ENCODE measurements around the gene SLC10A7.

SLC10A7 gene

DNA sequence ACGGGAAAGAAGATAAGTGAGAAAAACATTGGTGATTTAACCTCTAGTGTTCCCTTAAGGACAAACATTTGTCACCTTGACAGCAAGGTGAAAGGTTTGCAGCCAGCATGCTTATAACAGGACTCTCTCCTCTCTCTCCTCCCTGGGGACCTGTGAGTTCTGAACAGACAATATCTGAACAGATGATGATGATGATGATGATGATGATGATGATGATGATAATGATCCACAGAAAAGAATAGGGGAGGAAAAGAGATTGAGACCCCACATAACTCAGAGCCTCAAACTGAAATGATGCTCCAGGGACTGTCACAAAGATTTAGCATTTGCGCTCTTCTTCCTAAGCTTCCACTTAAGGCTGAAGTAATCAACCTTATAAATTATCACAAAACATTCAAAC is 103.9 kb downstream of the SLC10A7 start:
- Histone ChIP-seq H3K9me3 (no peaks in the 10 kb centered on the region), H3K9ac (no peak overlapping the region), H3K27me3 (no peaks in the 10 kb centered on the region), H3K4me2 (no peak overlapping the region), H3K4me1 (no peaks in the 10 kb centered on the region), H3K4me3 (no peak overlapping the region), H4K20me1 (no peaks in the 10 kb centered on the region), H3K27ac (no peak overlapping the region), H3K36me3 (no peaks in the 10 kb centered on the region)
- TF ChIP-seq Cebpa-rat (IDR thresholded peaks at IDR 0.05) = no peak

DNA sequence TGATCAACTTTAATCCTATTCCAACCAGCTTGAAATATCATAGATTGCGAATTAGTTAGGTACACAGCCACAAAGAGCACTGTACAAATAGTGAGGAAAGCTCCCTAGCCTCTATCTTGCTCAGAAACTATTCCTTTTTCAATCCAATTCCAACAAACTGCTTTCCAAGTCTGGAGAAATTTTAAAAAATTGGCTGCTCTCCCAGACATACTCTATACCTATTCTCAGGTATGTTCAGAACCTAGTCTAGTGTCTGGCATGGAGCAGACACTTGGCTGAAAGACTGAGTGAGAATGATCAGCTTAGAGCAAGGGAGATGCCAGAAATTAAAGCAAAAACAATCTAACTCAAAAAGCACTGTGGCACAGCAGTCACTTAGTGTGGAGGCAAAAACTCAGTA is 105.9 kb downstream of the SLC10A7 start:
- Histone ChIP-seq H3K9me3 (no peaks in the 10 kb centered on the region), H3K4me2 (no peak overlapping the region), H3K9ac (no peak overlapping the region), H4K20me1 (no peaks in the 10 kb centered on the region), H3K4me3 (no peak overlapping the region), H3K36me3 (no peaks in the 10 kb centered on the region), H3K27ac (no peak overlapping the region), H3K4me1 (no peaks in the 10 kb centered on the region), H3K27me3 (no peaks in the 10 kb centered on the region)
- TF ChIP-seq Cebpa-rat (IDR thresholded peaks at IDR 0.05) = no peak

DNA sequence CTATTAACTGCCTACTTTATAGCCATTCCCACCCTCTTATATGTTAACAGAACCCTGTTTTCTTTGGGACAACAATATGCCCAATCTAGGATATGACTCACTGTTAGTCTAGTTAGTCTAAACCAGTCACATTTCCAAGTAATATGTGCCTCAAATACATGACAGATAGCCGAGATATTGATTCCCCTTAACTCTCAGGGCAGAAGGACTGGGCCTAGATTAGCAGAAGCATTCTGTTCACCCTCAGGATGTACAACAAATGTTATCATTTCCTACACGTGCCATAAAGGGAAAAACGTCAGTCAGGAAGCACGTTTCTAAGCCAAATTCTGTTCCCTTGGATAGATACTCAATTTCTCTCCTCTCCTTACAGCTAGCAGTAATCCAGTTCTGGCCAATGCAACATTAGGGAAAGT is 114.1 kb downstream of the SLC10A7 start:
- TF ChIP-seq Cebpa-rat (IDR thresholded peaks at IDR 0.05) = no peak
- Histone ChIP-seq H3K4me1 (no peaks in the 10 kb centered on the region), H3K27me3 (no peaks in the 10 kb centered on the region), H3K36me3 (no peaks in the 10 kb centered on the region), H3K9ac (no peak overlapping the region), H4K20me1 (no peaks in the 10 kb centered on the region), H3K4me2 (no peak overlapping the region), H3K4me3 (no peak overlapping the region), H3K27ac (no peak overlapping the region), H3K9me3 (no peaks in the 10 kb centered on the region)

DNA sequence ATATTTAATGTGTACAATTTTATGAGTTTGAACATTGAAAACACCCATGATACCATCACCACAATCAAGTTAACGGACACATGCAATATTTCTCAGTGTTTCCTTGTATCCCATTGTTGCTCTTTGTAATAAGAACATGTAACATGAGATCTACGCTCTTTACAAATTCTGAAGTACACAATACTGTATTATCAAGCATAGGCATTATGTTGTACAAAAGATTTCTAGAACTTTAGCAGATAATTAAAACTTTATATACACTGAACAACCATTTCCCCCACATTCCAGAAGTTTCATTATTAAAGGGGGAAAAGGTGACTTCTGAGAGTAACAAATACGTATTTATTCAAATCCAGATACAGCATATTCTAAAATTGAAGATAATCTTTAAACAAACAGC is 114.5 kb downstream of the SLC10A7 start:
- Histone ChIP-seq H3K9ac (no peak overlapping the region), H3K4me2 (no peak overlapping the region), H3K4me1 (no peaks in the 10 kb centered on the region), H3K27me3 (no peaks in the 10 kb centered on the region), H3K9me3 (no peaks in the 10 kb centered on the region), H3K36me3 (no peaks in the 10 kb centered on the region), H3K27ac (no peak overlapping the region), H3K4me3 (no peak overlapping the region), H4K20me1 (no peaks in the 10 kb centered on the region)
- no peak for TF ChIP-seq Cebpa-rat (IDR thresholded peaks at IDR 0.05)

DNA sequence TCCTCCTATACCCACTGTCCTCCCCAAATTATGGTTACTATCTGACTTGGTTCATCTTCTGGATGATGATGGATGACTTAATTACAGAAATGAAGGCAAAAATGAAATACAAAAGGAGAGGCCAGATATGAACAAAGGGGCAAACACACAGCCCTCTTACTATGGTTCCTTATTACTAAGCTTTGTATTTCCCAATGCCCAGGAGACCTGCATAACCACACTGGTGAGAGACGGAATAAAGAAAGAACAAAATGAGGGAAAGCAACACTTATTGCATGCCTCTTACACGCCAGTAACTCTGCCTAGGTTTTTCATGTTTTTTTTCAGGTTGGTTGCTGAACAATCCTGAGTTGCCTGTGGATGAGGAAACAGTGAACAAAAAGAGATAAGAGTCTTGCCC is 120.5 kb downstream of the SLC10A7 start:
- Histone ChIP-seq H3K4me1 (no peaks in the 10 kb centered on the region), H3K27me3 (no peaks in the 10 kb centered on the region), H3K4me2 (no peak overlapping the region), H3K9ac (no peak overlapping the region), H3K36me3 (no peaks in the 10 kb centered on the region), H3K4me3 (no peak overlapping the region), H3K9me3 (no peaks in the 10 kb centered on the region), H3K27ac (no peak overlapping the region), H4K20me1 (no peaks in the 10 kb centered on the region)
- no peak for TF ChIP-seq Cebpa-rat (IDR thresholded peaks at IDR 0.05)

DNA sequence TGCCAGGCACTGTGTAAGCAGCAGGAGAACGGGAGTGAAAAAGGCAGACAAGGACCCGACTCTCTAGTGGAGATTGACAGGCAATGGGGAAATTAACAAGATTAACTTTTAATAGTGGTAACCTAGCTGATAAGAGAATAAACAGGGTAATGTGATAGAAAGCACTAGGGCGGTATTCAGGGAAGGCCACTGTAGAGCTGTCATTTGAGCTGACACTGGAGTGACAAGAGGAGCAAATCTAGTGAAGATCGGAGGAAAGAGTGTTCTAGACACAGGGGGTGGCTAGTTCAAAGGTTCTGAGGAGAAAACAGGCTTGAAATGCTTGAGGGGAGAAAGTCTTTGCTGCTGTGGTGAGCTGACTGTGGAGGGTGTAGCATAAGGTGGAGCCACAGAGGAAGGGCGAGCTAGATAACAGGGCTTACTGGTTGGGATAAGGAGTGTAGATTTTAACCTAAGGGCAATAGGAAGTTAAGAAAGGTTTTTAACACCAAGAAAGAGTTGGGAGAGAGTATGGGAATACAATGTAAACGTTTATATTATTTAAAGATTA is 122.8 kb downstream of the SLC10A7 start:
- Histone ChIP-seq H3K27me3 (no peaks in the 10 kb centered on the region), H4K20me1 (no peaks in the 10 kb centered on the region), H3K4me3 (no peak overlapping the region), H3K9ac (no peak overlapping the region), H3K4me2 (no peak overlapping the region), H3K4me1 (no peaks in the 10 kb centered on the region), H3K36me3 (no peaks in the 10 kb centered on the region), H3K27ac (no peak overlapping the region), H3K9me3 (no peaks in the 10 kb centered on the region)
- no peak for TF ChIP-seq Cebpa-rat (IDR thresholded peaks at IDR 0.05)

DNA sequence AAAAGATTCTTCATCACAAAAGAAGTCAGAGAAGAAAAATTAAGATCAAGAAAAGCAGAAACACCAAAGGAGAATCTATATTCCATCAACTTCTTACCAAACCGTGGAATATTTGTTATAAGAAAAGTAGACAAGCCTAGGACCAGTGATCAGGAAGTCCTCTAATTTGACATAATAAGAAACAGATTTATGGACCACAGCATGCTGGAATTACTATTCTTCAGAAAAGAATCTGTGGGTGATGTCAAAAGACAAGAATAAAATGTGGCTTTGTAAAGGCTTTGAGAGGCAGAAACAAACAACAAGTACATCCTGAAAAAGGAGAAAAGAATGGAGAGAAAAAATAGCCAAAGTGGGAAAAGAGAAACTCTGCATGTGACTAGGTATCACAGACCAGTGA is 123.3 kb downstream of the SLC10A7 start:
- TF ChIP-seq Cebpa-rat (IDR thresholded peaks at IDR 0.05) = no peak
- no peaks in the 10 kb centered on the region for H3K4me1 ChIP-seq
- no peak overlapping the region for H3K27ac ChIP-seq

DNA sequence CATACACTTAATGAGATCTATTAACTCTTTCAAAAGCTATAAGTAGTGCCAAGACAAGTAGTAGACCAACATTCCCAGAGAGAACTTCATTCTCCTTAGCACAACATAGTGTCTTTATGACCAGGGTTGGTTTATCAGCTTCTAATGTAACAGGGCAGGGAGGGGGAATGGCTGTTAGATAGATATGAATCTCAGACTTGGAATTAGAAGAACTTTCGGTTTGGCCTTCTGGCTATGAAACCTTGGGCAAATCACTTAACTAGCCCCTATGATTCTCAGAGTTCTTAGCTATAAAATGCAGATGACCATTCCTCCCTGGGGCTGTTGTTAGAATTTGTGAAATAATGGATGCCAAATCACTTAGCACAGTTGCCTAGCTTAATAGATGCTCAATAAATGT is 132.2 kb downstream of the SLC10A7 start:
- no peaks in the 10 kb centered on the region for H3K36me3 ChIP-seq
- no peak overlapping the region for H3K4me3 ChIP-seq
- no peak overlapping the region for H3K27ac ChIP-seq
- H3K9me3 ChIP-seq = no peaks in the 10 kb centered on the region
- TF ChIP-seq Cebpa-rat (IDR thresholded peaks at IDR 0.05) = no peak
- no peaks in the 10 kb centered on the region for H3K27me3 ChIP-seq
- H4K20me1 ChIP-seq = no peaks in the 10 kb centered on the region
- H3K4me2 ChIP-seq = no peak overlapping the region
- no peaks in the 10 kb centered on the region for H3K4me1 ChIP-seq
- no peak overlapping the region for H3K9ac ChIP-seq

More for the DNA sequence above, 123.3 kb downstream of the SLC10A7 start:
- Histone ChIP-seq H3K36me3 (no peaks in the 10 kb centered on the region), H3K4me2 (no peak overlapping the region), H3K9me3 (no peaks in the 10 kb centered on the region), H4K20me1 (no peaks in the 10 kb centered on the region), H3K9ac (no peak overlapping the region), H3K4me3 (no peak overlapping the region), H3K27me3 (no peaks in the 10 kb centered on the region)

DNA sequence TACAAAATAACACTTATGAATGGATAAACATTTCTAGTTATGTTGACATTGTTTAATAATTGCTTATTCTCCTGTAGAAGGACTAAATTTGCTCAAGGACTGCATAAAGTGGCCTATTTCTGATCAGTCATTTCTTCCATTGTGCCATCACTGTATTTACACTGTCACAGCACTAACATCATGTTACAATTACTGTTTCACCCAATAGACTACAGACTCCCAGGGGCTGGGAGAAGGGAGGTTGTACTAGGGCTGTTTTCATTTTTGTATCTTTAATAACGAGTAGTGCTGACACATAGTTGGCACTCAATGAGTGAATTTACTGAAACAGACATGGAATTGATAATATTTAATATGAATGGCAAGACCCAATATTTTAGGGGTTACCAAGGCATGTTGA is 139.5 kb downstream of the SLC10A7 start:
- TF ChIP-seq Cebpa-rat (IDR thresholded peaks at IDR 0.05) = no peak

DNA sequence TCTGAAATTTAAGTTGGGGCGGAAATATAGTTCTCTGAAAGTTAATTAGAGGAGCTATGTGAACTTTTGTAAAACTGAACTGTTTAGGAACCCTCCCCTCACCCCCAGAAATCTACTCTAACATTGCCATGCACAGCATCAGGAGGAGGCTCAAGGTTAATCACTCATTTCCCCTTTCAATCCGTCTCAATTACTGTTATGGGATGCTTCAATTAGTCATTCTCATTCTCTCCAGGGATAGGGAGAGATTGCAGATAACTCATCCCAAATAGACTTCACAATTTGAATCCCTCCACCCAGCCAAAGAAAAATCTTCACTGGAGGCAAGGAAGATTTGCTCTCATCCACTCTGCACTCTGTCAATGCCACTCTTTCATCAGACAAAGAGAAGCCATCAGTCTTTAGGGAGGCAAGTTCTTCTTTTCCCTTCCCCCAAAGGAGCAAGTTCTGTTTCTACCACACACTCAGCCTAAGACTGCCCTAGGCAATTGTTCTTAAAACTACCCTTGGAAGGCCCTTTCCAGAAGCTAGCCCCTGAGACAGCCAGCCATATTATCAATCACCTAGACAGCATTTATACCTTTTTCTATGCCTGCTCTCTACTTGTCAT is 140.4 kb downstream of the SLC10A7 start:
- no peaks in the 10 kb centered on the region for H4K20me1 ChIP-seq
- H3K9ac ChIP-seq = no peak overlapping the region
- H3K36me3 ChIP-seq = no peaks in the 10 kb centered on the region
- no peaks in the 10 kb centered on the region for H3K27me3 ChIP-seq
- TF ChIP-seq Cebpa-rat (IDR thresholded peaks at IDR 0.05) = no peak
- H3K4me1 ChIP-seq = no peaks in the 10 kb centered on the region
- no peaks in the 10 kb centered on the region for H3K9me3 ChIP-seq
- no peak overlapping the region for H3K27ac ChIP-seq
- H3K4me3 ChIP-seq = no peak overlapping the region
- H3K4me2 ChIP-seq = no peak overlapping the region

More for the DNA sequence above, 139.5 kb downstream of the SLC10A7 start:
- no peak overlapping the region for H3K4me2 ChIP-seq
- no peaks in the 10 kb centered on the region for H3K27me3 ChIP-seq
- no peaks in the 10 kb centered on the region for H3K36me3 ChIP-seq
- no peak overlapping the region for H3K9ac ChIP-seq
- H4K20me1 ChIP-seq = no peaks in the 10 kb centered on the region
- no peaks in the 10 kb centered on the region for H3K9me3 ChIP-seq
- no peaks in the 10 kb centered on the region for H3K4me1 ChIP-seq
- no peak overlapping the region for H3K27ac ChIP-seq
- no peak overlapping the region for H3K4me3 ChIP-seq

DNA sequence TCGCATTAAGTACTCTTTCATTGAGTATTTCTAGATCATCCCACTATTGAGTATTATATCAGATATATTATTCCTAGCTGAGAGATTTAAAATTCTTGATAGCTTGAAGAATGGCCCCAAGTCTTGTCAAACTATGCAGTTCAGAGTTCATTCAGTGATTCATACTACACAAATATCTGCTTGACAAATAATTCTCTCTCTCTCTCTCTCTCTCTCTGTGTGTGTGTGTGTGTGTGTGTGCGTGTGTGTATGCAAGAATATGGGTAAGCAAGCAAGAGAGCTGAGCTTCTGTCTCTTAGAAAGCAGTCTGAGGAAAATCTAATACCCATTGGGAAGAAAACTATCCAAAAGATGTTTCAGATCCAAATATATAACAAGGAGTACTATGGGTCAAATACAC is 142.0 kb downstream of the SLC10A7 start:
- Histone ChIP-seq H3K27ac (no peak overlapping the region), H3K4me3 (no peak overlapping the region), H3K4me2 (no peak overlapping the region), H3K9ac (no peak overlapping the region), H3K36me3 (no peaks in the 10 kb centered on the region), H4K20me1 (no peaks in the 10 kb centered on the region), H3K9me3 (no peaks in the 10 kb centered on the region), H3K4me1 (no peaks in the 10 kb centered on the region), H3K27me3 (no peaks in the 10 kb centered on the region)
- no peak for TF ChIP-seq Cebpa-rat (IDR thresholded peaks at IDR 0.05)
